Common myeloid progenitor, CD34-positive (primary cell): ENCODE measurements around the gene FPGS.
A peak's percentile ranks its signal among the peaks of the same experiment; 100 is the strongest.

Experiments used
- CTCF ChIA-PET: fragments of 350-600 bp; sonication (Branson Sonifier 250); formaldehyde crosslinking; loops from one replicate; lab custom pipeline; 2021; ENCODE audit warnings: antibody characterized with exemption; lab: Charles Lee
- POLR2A ChIA-PET: fragments of 350-600 bp; sonication (Branson Sonifier 250); formaldehyde crosslinking; loops from one replicate; lab custom pipeline; 2021; ENCODE audit warnings: antibody characterized with exemption; lab: Charles Lee
- DNase-seq, 3 donors: peaks; one replicate each; pipeline versions ENCODE4 v3.0.0 to v3.0.0-alpha.2; 2013
- H3K27ac ChIP-seq, 2 experiments: 1 replicate in 1 of 2; 2 replicates in 1 of 2; pipeline ENCODE4 v1.7.0; 2013; ENCODE audit warnings: inconsistent platforms in 2 of 2, low read length in 2 of 2, mild to moderate bottlenecking in 2 of 2, low read depth in 1 of 2, moderate library complexity in 1 of 2; ENCODE audit not compliant: severe bottlenecking in 2 of 2, insufficient read depth in 1 of 2, poor library complexity in 1 of 2
- H3K27me3 ChIP-seq, 5 experiments: replicated peaks in 2 of 5; 1 replicate in 3 of 5; 2 replicates in 2 of 5; pipeline versions ENCODE4 v1.6.1 to v1.7.0; 2013; ENCODE audit warnings: low read length in 4 of 5, mild to moderate bottlenecking in 2 of 5, moderate library complexity in 2 of 5, inconsistent platforms in 1 of 5; ENCODE audit not compliant: insufficient read depth in 5 of 5, control insufficient read depth in 4 of 5
- H3K36me3 ChIP-seq, 4 experiments: 1 replicate in 2 of 4; 2 replicates in 2 of 4; pipeline versions ENCODE4 v1.6.1 to v1.7.0; 2013; ENCODE audit warnings: low read length in 3 of 4, control low read depth in 1 of 4, mild to moderate bottlenecking in 1 of 4; ENCODE audit not compliant: control insufficient read depth in 4 of 4, insufficient read depth in 4 of 4
- H3K4me1 ChIP-seq, 4 experiments: 1 replicate in 3 of 4; 2 replicates in 1 of 4; pipeline versions ENCODE4 v1.6.1 to v1.7.1; 2013; ENCODE audit warnings: low read length in 3 of 4, mild to moderate bottlenecking in 3 of 4, control low read depth in 1 of 4, inconsistent platforms in 1 of 4, moderate library complexity in 1 of 4; ENCODE audit not compliant: control insufficient read depth in 4 of 4, insufficient read depth in 4 of 4; ENCODE audit errors: control extremely low read depth in 1 of 4
- H3K4me3 ChIP-seq, 7 experiments: 1 replicate in 4 of 7; 2 replicates in 3 of 7; pipeline versions ENCODE4 v1.5.1 to v1.7.0; 2013; ENCODE audit warnings: mild to moderate bottlenecking in 7 of 7, low read length in 6 of 7, moderate library complexity in 6 of 7, inconsistent platforms in 2 of 7, low read depth in 2 of 7, control low read depth in 1 of 7; ENCODE audit not compliant: insufficient read depth in 4 of 7, control insufficient read depth in 1 of 7; ENCODE audit errors: extremely low read depth in 1 of 7
- H3K9me3 ChIP-seq, 5 experiments: 1 replicate in 4 of 5; 2 replicates in 1 of 5; pipeline versions ENCODE4 v1.6.1 to v1.7.1; 2013; ENCODE audit warnings: low read length in 4 of 5, mild to moderate bottlenecking in 2 of 5, inconsistent platforms in 1 of 5, low read depth in 1 of 5, moderate library complexity in 1 of 5; ENCODE audit not compliant: control insufficient read depth in 4 of 5, insufficient read depth in 2 of 5; ENCODE audit errors: control extremely low read depth in 1 of 5
- WGBS: methylation state at CpG from one replicate; pipeline ENCODE4 v1.1.5; 2013; ENCODE audit not compliant: insufficient coverage; 5-methylcytosine and 5-hydroxymethylcytosine counted together

Gene FPGS

DNA sequence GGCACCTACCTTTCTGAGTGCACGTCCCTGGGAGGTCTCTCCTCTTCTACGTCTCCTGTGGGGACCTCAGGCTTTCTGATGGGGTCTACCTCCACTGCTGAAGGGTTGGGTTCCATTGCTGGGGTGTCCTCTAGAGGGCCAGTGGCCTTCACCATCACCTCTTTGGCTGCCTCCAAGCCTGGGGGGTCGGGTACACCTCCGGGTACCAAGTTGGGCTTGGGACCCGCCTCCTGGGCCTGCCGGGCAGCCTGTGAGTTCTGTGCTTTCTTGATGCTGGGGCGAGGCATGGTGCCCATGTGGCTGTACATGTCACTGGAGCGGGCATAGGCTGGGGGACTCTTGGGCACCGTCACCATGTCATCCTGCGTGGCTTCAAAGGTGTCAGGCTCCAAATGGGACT is 28.7 kb upstream of the FPGS start:
- no peak overlapping the region for H3K4me3 ChIP-seq
- H3K4me1 ChIP-seq = peaks cover 10 to 72% (median 66%) of the 10 kb centered on the region in 4 experiments
- no peaks in the 10 kb centered on the region for H3K9me3 ChIP-seq
- WGBS = 100% methylated on average over 10 of the region's 10 CpGs
- CTCF ChIA-PET = interaction anchor here (1.1 to 14.0 kb wide), 4 partner anchors 9 to 11 kb away, joined by 4 to 244 read pairs (median 12); partner anchors contain the start of genes CDK9 and SH2D3C
- H3K27ac ChIP-seq = no peak overlapping the region
- H3K36me3 ChIP-seq = peaks cover 2 to 30% (median 13%) of the 10 kb centered on the region in 4 experiments
- DNase-seq = no peak
- POLR2A ChIA-PET = interaction anchor here (0.6 kb wide), 1 partner anchor 60 kb away, joined by 3 read pairs; no protein-coding TSS in a partner anchor
- no peaks in the 10 kb centered on the region for H3K27me3 ChIP-seq

DNA sequence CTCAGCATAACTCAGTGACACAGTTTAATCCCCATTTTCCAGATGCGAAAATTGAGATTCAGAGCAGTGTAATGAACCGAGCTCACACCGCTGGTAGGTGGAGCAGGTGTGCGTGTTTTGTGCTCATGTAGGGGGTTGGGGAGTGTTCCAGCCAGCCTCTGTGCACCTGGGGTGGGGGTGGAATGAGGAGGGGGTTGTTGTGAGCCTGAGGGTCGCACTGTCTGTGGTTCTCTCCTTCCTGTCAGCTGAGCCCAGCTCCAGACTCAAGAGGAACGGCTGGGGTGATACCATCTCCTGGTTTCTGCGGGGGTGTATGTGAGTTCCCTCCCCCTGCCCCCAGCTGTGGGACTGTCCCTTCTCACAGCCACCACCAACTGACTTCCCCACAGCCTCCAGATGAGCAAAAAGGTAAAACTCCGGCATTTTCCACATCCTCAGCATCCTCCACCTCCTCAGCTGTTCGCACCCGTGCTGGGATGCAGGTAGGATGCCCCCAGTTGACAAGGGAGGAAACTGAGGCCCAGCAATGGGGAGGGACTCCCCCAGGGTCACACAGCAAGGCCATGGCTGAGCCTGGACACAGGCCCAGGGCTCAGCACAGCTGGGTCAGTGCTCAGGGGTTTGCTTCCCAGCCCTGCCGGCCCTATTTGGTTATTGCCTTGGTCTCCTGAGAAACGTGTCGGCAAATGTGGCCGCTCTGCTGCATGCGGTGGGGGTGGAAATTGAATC is 26.3 kb upstream of the FPGS start:
- Histone ChIP-seq H3K27me3 (no peaks in the 10 kb centered on the region), H3K36me3 (peaks cover 2 to 26% (median 13%) of the 10 kb centered on the region in 4 experiments), H3K4me3 (peak overlapping the region; percentile 41 to 94 (median 87)), H3K27ac (peak overlapping the region; percentile 66 to 78), H3K4me1 (peaks cover 16 to 73% (median 67%) of the 10 kb centered on the region in 4 experiments), H3K9me3 (no peaks in the 10 kb centered on the region)
- DNase-seq = peak; percentile 86 to 97 (median 96)
- WGBS = 0% methylated on average over 10 of the region's 15 CpGs
- ChIA-PET CTCF (interaction anchor here (0.7 to 2.9 kb wide), 3 partner anchors 9 to 11 kb away, joined by 3 to 20 read pairs (median 8); partner anchors contain the start of gene CDK9), POLR2A (interaction anchor here (0.9 to 1.5 kb wide), 2 partner anchors 9 to 21 kb away, joined by 4 to 17 read pairs; partner anchors contain the start of gene CDK9)

DNA sequence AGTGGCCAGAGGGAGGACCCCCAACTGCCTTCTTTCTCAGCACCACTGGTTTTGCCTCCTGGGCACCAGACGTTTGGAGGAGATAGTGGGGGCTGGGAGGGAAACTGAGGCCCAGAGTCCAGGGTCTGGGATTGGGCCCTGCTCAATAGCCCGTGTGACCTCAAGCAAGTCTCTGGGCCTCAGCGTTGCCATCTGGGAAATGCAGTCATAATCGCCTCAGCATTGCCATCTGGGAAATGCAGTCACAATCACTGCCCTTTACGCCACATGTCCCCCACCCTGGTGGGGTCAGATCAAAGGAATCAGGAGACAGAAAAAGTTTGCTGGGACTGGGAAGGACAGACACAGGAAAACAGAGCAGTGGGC is 25.8 kb upstream of the FPGS start:
- Histone ChIP-seq H3K4me3 (peak overlapping the region; percentile 41 to 94 (median 87)), H3K36me3 (peaks cover 2 to 23% (median 12%) of the 10 kb centered on the region in 4 experiments), H3K4me1 (peaks cover 21 to 75% (median 70%) of the 10 kb centered on the region in 4 experiments), H3K27me3 (no peaks in the 10 kb centered on the region), H3K9me3 (no peaks in the 10 kb centered on the region), H3K27ac (peak overlapping the region; percentile 66 to 78)
- ChIA-PET POLR2A (interaction anchor here (1.5 kb wide), 1 partner anchor 9 kb away, joined by 17 read pairs; the partner anchor contains the start of gene CDK9), CTCF (interaction anchor here (2.2 to 2.9 kb wide), 2 partner anchors 8 to 11 kb away, joined by 8 to 20 read pairs; partner anchors contain the start of gene CDK9)
- WGBS = 6% methylated on average over 3 of the region's 5 CpGs
- no peak for DNase-seq

DNA sequence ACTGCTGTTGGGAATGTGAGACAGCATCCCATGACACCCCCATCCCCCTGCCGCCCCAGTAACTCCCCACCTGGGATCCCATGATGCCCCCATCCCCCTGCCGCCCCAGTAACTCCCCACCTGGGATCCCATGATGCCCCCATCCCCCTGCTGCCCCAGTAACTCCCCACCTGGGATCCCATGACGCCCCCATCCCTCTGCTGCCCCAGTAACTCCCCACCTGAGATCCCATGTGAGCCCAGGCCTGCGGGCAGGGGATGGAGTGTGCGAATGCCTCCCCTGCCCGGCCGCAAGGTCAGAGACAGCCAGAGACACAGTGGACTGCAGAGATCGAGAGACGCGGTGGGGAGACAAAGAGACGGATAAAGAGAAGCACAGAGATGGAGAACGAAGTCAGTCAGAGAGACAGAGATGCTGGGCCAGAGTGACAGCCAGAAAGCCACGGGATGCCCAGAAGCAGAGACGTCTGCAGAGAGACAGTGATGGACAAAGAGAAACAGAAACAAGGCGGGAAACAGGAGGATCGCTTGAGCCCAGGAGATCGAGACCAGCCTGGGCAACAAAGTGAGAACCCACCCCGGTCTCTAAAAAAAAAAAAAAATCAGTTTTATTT is 25.2 kb upstream of the FPGS start:
- Histone ChIP-seq H3K27ac (peak overlapping the region; percentile 66 to 78), H3K36me3 (peaks cover under 1 to 21% (median 10%) of the 10 kb centered on the region in 4 experiments), H3K4me3 (peak overlapping the region; percentile 58 to 94 (median 87)), H3K27me3 (no peaks in the 10 kb centered on the region), H3K9me3 (no peaks in the 10 kb centered on the region), H3K4me1 (peaks cover 22 to 80% (median 74%) of the 10 kb centered on the region in 4 experiments)
- ChIA-PET POLR2A (no interaction called here), CTCF (interaction anchor here (12.9 kb wide), 1 partner anchor 11 kb away, joined by 244 read pairs; no protein-coding TSS in a partner anchor)
- 2% methylated on average over 13 of the region's 18 CpGs for WGBS
- no peak for DNase-seq

DNA sequence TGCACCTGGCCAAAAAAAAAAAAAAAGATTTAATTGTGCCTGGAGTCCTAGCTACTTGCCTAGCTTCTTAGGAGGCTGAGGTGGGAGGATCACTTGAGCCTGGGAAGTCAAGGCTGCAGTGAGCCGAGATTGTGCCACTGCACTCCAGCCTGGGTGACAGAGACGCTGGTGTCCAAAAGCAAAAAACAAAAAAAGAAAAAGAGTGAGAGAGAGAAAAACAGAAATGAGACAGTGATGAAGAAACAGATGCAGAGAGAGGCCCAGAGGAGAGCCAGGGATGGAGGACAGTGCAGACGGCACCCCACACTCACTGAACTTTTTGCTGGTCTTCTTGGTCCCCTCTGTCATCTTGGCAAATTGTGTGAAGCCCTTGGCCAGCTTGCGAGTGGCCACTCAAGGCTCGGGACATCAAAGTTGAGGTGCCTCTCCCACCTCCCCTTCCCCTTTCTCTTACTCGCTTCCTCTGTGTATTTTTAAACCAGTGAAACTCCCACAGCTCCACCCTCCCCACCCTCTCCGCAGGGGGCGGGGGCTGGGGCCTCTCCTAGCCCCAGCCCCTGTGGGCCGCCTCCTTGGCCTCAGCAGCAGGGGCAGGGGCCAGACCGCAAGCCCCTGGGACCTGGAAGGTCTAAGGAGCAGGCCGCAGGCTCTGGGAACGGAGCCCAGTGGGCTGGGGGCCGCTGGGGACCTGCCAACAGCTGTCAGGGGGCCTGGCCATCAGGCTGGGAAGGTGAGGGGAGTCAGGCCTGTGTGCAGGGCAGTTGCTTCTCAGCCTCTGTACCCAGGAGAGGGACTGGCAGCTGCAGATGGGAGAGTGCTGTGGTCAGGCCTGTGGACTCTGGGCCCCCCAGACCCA is 24.2 kb upstream of the FPGS start, which contains the start of gene SH2D3C:
Gene SH2D3C, minus strand, starts transcription at position 387 of the 856 bp plus-strand sequence. Its CDS starts 39 bp downstream, at position 348.
- POLR2A ChIA-PET = interaction anchor here (0.6 to 2.8 kb wide), 3 partner anchors 8 to 283 kb away, joined by 3 to 13 read pairs (median 3); no protein-coding TSS in a partner anchor
- DNase-seq = peak in 2 of 3 donors; percentile 54 to 63
- H3K9me3 ChIP-seq = no peaks in the 10 kb centered on the region

More for the DNA sequence above, 24.2 kb upstream of the FPGS start, which contains the start of gene SH2D3C:
- Histone ChIP-seq H3K27ac (peak within 1 kb of the TSS; percentile 64 to 78), H3K27me3 (no peaks in the 10 kb centered on the region), H3K4me1 (peaks cover 26 to 90% (median 82%) of the 10 kb centered on the region in 4 experiments), H3K4me3 (peak within 1 kb of the TSS; percentile 58 to 94 (median 86)), H3K36me3 (peaks cover 0 to 12% (median 6%) of the 10 kb centered on the region in 4 experiments)
- WGBS = 0% methylated on average over 12 of the region's 13 CpGs
- CTCF ChIA-PET = interaction anchor here (0.6 to 12.9 kb wide), 5 partner anchors 9 to 128 kb away, joined by 3 to 244 read pairs (median 4); no protein-coding TSS in a partner anchor
